Mesodermal cell (in vitro differentiated cells): ENCODE data around the gene PRSS36.

Experiments used
- H3K27ac ChIP-seq: 2 replicates; pipeline ENCODE4 v1.7.0; 2013; ENCODE audit warnings: mild to moderate bottlenecking, low read depth, low read length, moderate library complexity; ENCODE audit not compliant: severe bottlenecking
- H3K36me3 ChIP-seq: 2 replicates; pipeline ENCODE4 v1.7.1; 2013; ENCODE audit warnings: mild to moderate bottlenecking, low read length, moderate library complexity; ENCODE audit not compliant: control insufficient read depth, insufficient read depth
- H3K4me1 ChIP-seq: one replicate; pipeline ENCODE4 v1.7.1; 2013; ENCODE audit warnings: mild to moderate bottlenecking, low read length; ENCODE audit not compliant: insufficient read depth, control insufficient read depth, poor library complexity, severe bottlenecking
- H3K4me3 ChIP-seq: 2 replicates; pipeline ENCODE4 v1.7.0; 2013; ENCODE audit warnings: low read length, control low read depth, mild to moderate bottlenecking; ENCODE audit not compliant: insufficient read depth, poor library complexity, severe bottlenecking; ENCODE audit errors: extremely low read depth
- H3K9me3 ChIP-seq: 2 replicates; pipeline ENCODE4 v1.7.1; 2013; ENCODE audit warnings: mild to moderate bottlenecking, low read length, moderate library complexity; ENCODE audit not compliant: control insufficient read depth
- WGBS, 2 experiments: methylation state at CpG; one replicate each; pipeline ENCODE4 v1.1.5; 2013; ENCODE audit warnings: missing lambda C conversion rate in 2 of 2; ENCODE audit not compliant: insufficient coverage in 2 of 2; 5-methylcytosine and 5-hydroxymethylcytosine counted together

PRSS36 gene

GRCh38 chr16:31132303-31132979 lies 17.4 kb downstream of the PRSS36 start:
- H3K4me3 ChIP-seq = no peak overlapping the region
- H3K4me1 ChIP-seq = peaks cover 16% of the 10 kb centered on the region
- peaks cover 20% of the 10 kb centered on the region for H3K36me3 ChIP-seq
- 94 to 95% methylated on average over 12 to 16 of the region's 20 CpGs for WGBS, 2 experiments
- no peak overlapping the region for H3K27ac ChIP-seq
- no peaks in the 10 kb centered on the region for H3K9me3 ChIP-seq

GRCh38 chr16:31131841-31132271 lies 18.0 kb downstream of the PRSS36 start:
- Histone ChIP-seq H3K4me3 (no peak overlapping the region), H3K27ac (no peak overlapping the region), H3K4me1 (peaks cover 16% of the 10 kb centered on the region), H3K9me3 (no peaks in the 10 kb centered on the region), H3K36me3 (peaks cover 24% of the 10 kb centered on the region)
- WGBS, 2 experiments = 89 to 96% methylated on average over 5 of the region's 5 CpGs

- Histone ChIP-seq H3K36me3 (peaks cover 24% of the 10 kb centered on the region), H3K4me3 (no peak overlapping the region), H3K4me1 (peaks cover 16% of the 10 kb centered on the region), H3K9me3 (no peaks in the 10 kb centered on the region), H3K27ac (no peak overlapping the region)
- 95 to 96% methylated on average over 10 of the region's 11 CpGs for WGBS, 2 experiments
Measured at GRCh38 chr16:31131416-31131815, 18.4 kb downstream of the PRSS36 start.

- Histone ChIP-seq H3K27ac (no peak overlapping the region), H3K4me3 (no peak overlapping the region), H3K36me3 (peaks cover 24% of the 10 kb centered on the region), H3K9me3 (no peaks in the 10 kb centered on the region), H3K4me1 (peaks cover 15% of the 10 kb centered on the region)
- WGBS, 2 experiments = 91 to 100% methylated on average over 2 to 3 of the region's 6 CpGs
Measured at GRCh38 chr16:31130899-31131298, 19.0 kb downstream of the PRSS36 start.

GRCh38 chr16:31130336-31130891 lies 19.5 kb downstream of the PRSS36 start:
- Histone ChIP-seq H3K27ac (no peak overlapping the region), H3K9me3 (no peaks in the 10 kb centered on the region), H3K36me3 (peaks cover 24% of the 10 kb centered on the region), H3K4me3 (no peak overlapping the region), H3K4me1 (peaks cover 11% of the 10 kb centered on the region)
- 94 to 97% methylated on average over 7 to 9 of the region's 10 CpGs for WGBS, 2 experiments

- no peak overlapping the region for H3K27ac ChIP-seq
- peaks cover 24% of the 10 kb centered on the region for H3K36me3 ChIP-seq
- 90 to 94% methylated on average over 23 to 24 of the region's 29 CpGs for WGBS, 2 experiments
- no peaks in the 10 kb centered on the region for H3K9me3 ChIP-seq
- peaks cover 5% of the 10 kb centered on the region for H3K4me1 ChIP-seq
- H3K4me3 ChIP-seq = no peak overlapping the region
Measured at GRCh38 chr16:31129568-31130335, 20.1 kb downstream of the PRSS36 start.

- H3K4me1 ChIP-seq = peaks cover under 1% of the 10 kb centered on the region
- H3K4me3 ChIP-seq = no peak overlapping the region
- H3K27ac ChIP-seq = no peak overlapping the region
- H3K9me3 ChIP-seq = no peaks in the 10 kb centered on the region
- H3K36me3 ChIP-seq = peaks cover 24% of the 10 kb centered on the region
- WGBS, 2 experiments = 91 to 94% methylated on average over 13 of the region's 14 CpGs
Measured at GRCh38 chr16:31128711-31129567, 20.9 kb downstream of the PRSS36 start.

- Histone ChIP-seq H3K27ac (no peak overlapping the region), H3K4me1 (no peaks in the 10 kb centered on the region), H3K36me3 (peaks cover 38% of the 10 kb centered on the region), H3K4me3 (no peak overlapping the region), H3K9me3 (no peaks in the 10 kb centered on the region)
- WGBS, 2 experiments = 95 to 96% methylated on average over 7 to 13 of the region's 13 CpGs
Measured at GRCh38 chr16:31127182-31127581, 22.7 kb downstream of the PRSS36 start.

- 89 to 91% methylated on average over 3 of the region's 3 CpGs for WGBS, 2 experiments
Measured at GRCh38 chr16:31125844-31126243, 24.0 kb downstream of the PRSS36 start.

GRCh38 chr16:31120129-31120528 lies 29.7 kb downstream of the PRSS36 start:
- WGBS, 2 experiments = 95 to 99% methylated on average over 16 of the region's 16 CpGs
- H3K36me3 ChIP-seq = peaks cover 49% of the 10 kb centered on the region
- H3K9me3 ChIP-seq = no peaks in the 10 kb centered on the region

More at GRCh38 chr16:31125844-31126243, 24.0 kb downstream of the PRSS36 start:
- H3K9me3 ChIP-seq = no peaks in the 10 kb centered on the region
- H3K27ac ChIP-seq = no peak overlapping the region
- H3K36me3 ChIP-seq = peaks cover 41% of the 10 kb centered on the region
- no peak overlapping the region for H3K4me3 ChIP-seq
- H3K4me1 ChIP-seq = no peaks in the 10 kb centered on the region

More at GRCh38 chr16:31120129-31120528, 29.7 kb downstream of the PRSS36 start:
- Histone ChIP-seq H3K4me3 (no peak overlapping the region), H3K27ac (no peak overlapping the region), H3K4me1 (no peaks in the 10 kb centered on the region)
